GM23338 (cell line): ENCODE results near the gene REEP5. TPM values are rescaled to one million over a fixed set of nuclear protein-coding genes. Genes with fewer than 3 reads are reported as not detected.

Experiments used
- ATAC-seq: fragments of 200-7000 bp; cut with Tn5 transposase; 3 replicates; pipeline ENCODE4 v1.9.1; 2020
- DNase-seq: peaks from one replicate; pipeline ENCODE4 v3.0.0-alpha.2; 2015; ENCODE audit warnings: low spot score
- H2AFZ ChIP-seq: fragments of 200-600 bp; sonication (generic); 2 replicates; pipeline ENCODE4 v1.8.0; 2016; ENCODE audit warnings: antibody characterized with exemption, mild to moderate bottlenecking, moderate library complexity
- H3F3A ChIP-seq: fragments of 200-600 bp; sonication (generic); replicated peaks from 2 replicates; pipeline ENCODE4 v1.8.0; 2017; ENCODE audit warnings: antibody characterized with exemption, mixed run types, low read depth
- H3K27ac ChIP-seq: fragments of 200-600 bp; sonication (generic); 2 replicates; pipeline ENCODE4 v1.6.1; 2016; ENCODE audit warnings: low read depth
- H3K27me3 ChIP-seq: fragments of 200-600 bp; sonication (generic); 2 replicates; pipeline ENCODE4 v1.8.0; 2016; ENCODE audit warnings: mild to moderate bottlenecking, mixed run types, moderate library complexity; ENCODE audit not compliant: insufficient read depth
- H3K36me3 ChIP-seq: fragments of 200-600 bp; sonication (generic); 2 replicates; pipeline ENCODE4 v1.8.0; 2016; ENCODE audit warnings: mild to moderate bottlenecking; ENCODE audit not compliant: insufficient read depth
- H3K4me1 ChIP-seq: fragments of 200-600 bp; sonication (generic); 2 replicates; pipeline ENCODE4 v1.8.0; 2016; ENCODE audit warnings: mild to moderate bottlenecking, moderate library complexity; ENCODE audit not compliant: insufficient read depth
- H3K4me2 ChIP-seq: fragments of 200-600 bp; sonication (generic); 2 replicates; pipeline ENCODE4 v1.7.1; 2017; ENCODE audit warnings: mixed run types
- H3K4me3 ChIP-seq: fragments of 200-600 bp; sonication (generic); 2 replicates; pipeline ENCODE4 v1.6.1; 2016; ENCODE audit warnings: mixed run types
- H3K79me2 ChIP-seq: fragments of 200-600 bp; sonication (generic); replicated peaks from 2 replicates; pipeline ENCODE4 v1.8.0; 2017; ENCODE audit warnings: mild to moderate bottlenecking; ENCODE audit not compliant: insufficient read depth
- H3K9me2 ChIP-seq: fragments of 200-600 bp; sonication (generic); 2 replicates; pipeline ENCODE4 v1.8.0; 2017; ENCODE audit not compliant: insufficient read depth
- H4K20me1 ChIP-seq: fragments of 200-600 bp; sonication (generic); replicated peaks from 2 replicates; pipeline ENCODE4 v1.8.0; 2017; ENCODE audit warnings: mild to moderate bottlenecking; ENCODE audit not compliant: insufficient read depth
- H3K27ac Mint-ChIP-seq: 2 replicates; pipeline ENCODE4 v1.8.0; 2020; ENCODE audit warnings: inconsistent platforms, mild to moderate bottlenecking, moderate library complexity, mixed read lengths
- H3K27me3 Mint-ChIP-seq: 3 replicates; pipeline ENCODE4 v1.8.0; 2022; ENCODE audit warnings: low read depth, mild to moderate bottlenecking, moderate library complexity, mixed read lengths, inconsistent platforms; ENCODE audit not compliant: insufficient read depth, poor library complexity
- H3K36me3 Mint-ChIP-seq: 3 replicates; pipeline ENCODE4 v1.8.0; 2021; ENCODE audit warnings: low read depth, mild to moderate bottlenecking, inconsistent platforms, moderate library complexity, mixed read lengths
- H3K4me1 Mint-ChIP-seq: 3 replicates; pipeline ENCODE4 v1.8.0; 2020; ENCODE audit warnings: mild to moderate bottlenecking, inconsistent platforms, mixed read lengths
- H3K4me3 Mint-ChIP-seq: 3 replicates; pipeline ENCODE4 v1.8.0; 2021; ENCODE audit warnings: moderate library complexity, mild to moderate bottlenecking, inconsistent platforms, mixed read lengths
- H3K9me3 Mint-ChIP-seq: 3 replicates; pipeline ENCODE4 v1.8.0; 2020; ENCODE audit warnings: moderate library complexity, mild to moderate bottlenecking, inconsistent platforms, mixed read lengths
- CREB1 ChIP-seq: fragments of 250-450 bp; sonication (Bioruptor Pico); IDR thresholded peaks from 2 replicates; pipeline ENCODE4 v1.5.0; 2020; ENCODE audit warnings: low read depth, mild to moderate bottlenecking, moderate library complexity
- EZH2 ChIP-seq: fragments of 200-600 bp; sonication (generic); IDR thresholded peaks from one replicate; pipeline ENCODE4 v1.8.0; 2017; ENCODE audit warnings: antibody characterized with exemption, mild to moderate bottlenecking, low read depth; ENCODE audit not compliant: unreplicated experiment
- EZH2phosphoT487 ChIP-seq: fragments of 200-600 bp; sonication (generic); IDR thresholded peaks from one replicate; pipeline ENCODE4 v1.8.1; 2018; ENCODE audit warnings: antibody characterized with exemption; ENCODE audit not compliant: unreplicated experiment
- JUNB ChIP-seq: IDR thresholded peaks from one replicate; pipeline ENCODE4 v1.6.1; 2016; ENCODE audit warnings: antibody characterized with exemption; ENCODE audit not compliant: unreplicated experiment
- POLR2AphosphoS5 ChIP-seq: IDR thresholded peaks from 2 replicates; pipeline ENCODE4 v1.6.1; 2016; ENCODE audit warnings: antibody characterized with exemption, low read depth
- STAT1 ChIP-seq: IDR thresholded peaks from one replicate; pipeline ENCODE4 v1.6.1; 2016; ENCODE audit warnings: antibody characterized with exemption; ENCODE audit not compliant: unreplicated experiment
- ZNF331 ChIP-seq: fragments of 250-450 bp; sonication (Bioruptor Pico); IDR thresholded peaks from 2 replicates; pipeline ENCODE4 v1.5.0; 2020; ENCODE audit warnings: low read depth, mild to moderate bottlenecking, moderate library complexity
- polyA plus RNA-seq: library from polyadenylated mRNA; unstranded; fragments of >200 nt; fragmentation: Nextera tagmentation; extraction: Ambion mirVana; gene quantifications from 2 replicates; pipeline ENCODE4 v1.2.1, GENCODE V29; 2016
- total RNA-seq: library from RNA; depleted of rRNA; stranded (reverse); fragments of >200 nt; shearing (Covaris generic); gene quantifications from 2 replicates; pipeline ENCODE4 v1.2.3, GENCODE V29; 2014
- TF ChIP-seq, protein P1 (sequence below): IDR thresholded peaks from one replicate; pipeline ENCODE4 v1.6.1; 2018; ENCODE audit warnings: antibody characterized with exemption; ENCODE audit not compliant: unreplicated experiment
- TF ChIP-seq, protein P2 (sequence below): IDR thresholded peaks from 2 replicates; pipeline ENCODE4 v1.6.1; 2016; ENCODE audit warnings: antibody characterized with exemption
- TF ChIP-seq, protein P3 (sequence below): fragments of 250-450 bp; sonication (Bioruptor Pico); IDR thresholded peaks from 2 replicates; pipeline ENCODE4 v1.5.0; 2020; ENCODE audit warnings: mild to moderate bottlenecking, moderate library complexity

The REEP5 gene
- total and polyA plus RNA-seq, 2 experiments from 2014 or later = 32.5 to 111 TPM

DNA sequence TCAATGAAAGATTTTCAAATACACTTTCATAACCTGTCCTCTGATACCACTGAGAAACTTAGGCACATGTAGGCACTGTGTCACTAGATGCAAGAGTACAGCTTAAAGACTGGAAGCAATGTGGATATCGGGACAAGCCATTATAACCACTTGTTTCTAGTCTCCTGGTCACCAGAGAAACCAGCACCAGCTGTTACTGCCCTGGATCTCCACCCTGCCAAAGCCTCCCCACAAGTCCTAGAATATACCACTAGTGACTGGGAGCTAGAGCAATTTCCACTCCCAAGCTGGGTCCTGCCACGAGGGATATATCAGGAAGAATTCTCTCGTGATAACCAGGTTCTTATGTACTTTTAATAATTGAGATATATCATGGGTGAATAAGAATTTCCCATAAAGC is 19.5 kb downstream of the REEP5 start (continued):
- TF ChIP-seq, protein P1, sequence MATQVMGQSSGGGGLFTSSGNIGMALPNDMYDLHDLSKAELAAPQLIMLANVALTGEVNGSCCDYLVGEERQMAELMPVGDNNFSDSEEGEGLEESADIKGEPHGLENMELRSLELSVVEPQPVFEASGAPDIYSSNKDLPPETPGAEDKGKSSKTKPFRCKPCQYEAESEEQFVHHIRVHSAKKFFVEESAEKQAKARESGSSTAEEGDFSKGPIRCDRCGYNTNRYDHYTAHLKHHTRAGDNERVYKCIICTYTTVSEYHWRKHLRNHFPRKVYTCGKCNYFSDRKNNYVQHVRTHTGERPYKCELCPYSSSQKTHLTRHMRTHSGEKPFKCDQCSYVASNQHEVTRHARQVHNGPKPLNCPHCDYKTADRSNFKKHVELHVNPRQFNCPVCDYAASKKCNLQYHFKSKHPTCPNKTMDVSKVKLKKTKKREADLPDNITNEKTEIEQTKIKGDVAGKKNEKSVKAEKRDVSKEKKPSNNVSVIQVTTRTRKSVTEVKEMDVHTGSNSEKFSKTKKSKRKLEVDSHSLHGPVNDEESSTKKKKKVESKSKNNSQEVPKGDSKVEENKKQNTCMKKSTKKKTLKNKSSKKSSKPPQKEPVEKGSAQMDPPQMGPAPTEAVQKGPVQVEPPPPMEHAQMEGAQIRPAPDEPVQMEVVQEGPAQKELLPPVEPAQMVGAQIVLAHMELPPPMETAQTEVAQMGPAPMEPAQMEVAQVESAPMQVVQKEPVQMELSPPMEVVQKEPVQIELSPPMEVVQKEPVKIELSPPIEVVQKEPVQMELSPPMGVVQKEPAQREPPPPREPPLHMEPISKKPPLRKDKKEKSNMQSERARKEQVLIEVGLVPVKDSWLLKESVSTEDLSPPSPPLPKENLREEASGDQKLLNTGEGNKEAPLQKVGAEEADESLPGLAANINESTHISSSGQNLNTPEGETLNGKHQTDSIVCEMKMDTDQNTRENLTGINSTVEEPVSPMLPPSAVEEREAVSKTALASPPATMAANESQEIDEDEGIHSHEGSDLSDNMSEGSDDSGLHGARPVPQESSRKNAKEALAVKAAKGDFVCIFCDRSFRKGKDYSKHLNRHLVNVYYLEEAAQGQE = no peak

GRCh38 chr5:112895682-112896081 is 26.3 kb downstream of the REEP5 start:
- Histone ChIP-seq H3K79me2 (no peaks in the 10 kb centered on the region), H3K27ac (no peak overlapping the region; the same call in 1 of the 2 replicates), H3K4me3 (no peak overlapping the region), H3F3A (no peaks in the 10 kb centered on the region), H3K4me2 (no peak overlapping the region), H4K20me1 (0 out of 2 replicates have a peak, but pooled peaks cover 6% of the 10 kb centered on the region), H3K27me3 (no peaks in the 10 kb centered on the region), H3K4me1 (no peaks in the 10 kb centered on the region), H3K36me3 (0 out of 2 replicates have a peak, but pooled peaks cover 9% of the 10 kb centered on the region), H3K9me2 (no peaks in the 10 kb centered on the region), H2AFZ (no peak overlapping the region)
- H3K36me3 Mint-ChIP-seq = peaks cover 49% of the 10 kb centered on the region
- no peak overlapping the region for H3K27ac Mint-ChIP-seq
- H3K9me3 Mint-ChIP-seq = no peaks in the 10 kb centered on the region
- no peak for ATAC-seq
- no peaks in the 10 kb centered on the region for H3K27me3 Mint-ChIP-seq
- no peak overlapping the region for H3K4me3 Mint-ChIP-seq
- DNase-seq = no peak
- no peaks in the 10 kb centered on the region for H3K4me1 Mint-ChIP-seq
- TF ChIP-seq, protein P1 = no peak
- no peak for TF ChIP-seq POLR2AphosphoS5
- no peak for TF ChIP-seq ZNF331
- TF ChIP-seq, protein P2, sequence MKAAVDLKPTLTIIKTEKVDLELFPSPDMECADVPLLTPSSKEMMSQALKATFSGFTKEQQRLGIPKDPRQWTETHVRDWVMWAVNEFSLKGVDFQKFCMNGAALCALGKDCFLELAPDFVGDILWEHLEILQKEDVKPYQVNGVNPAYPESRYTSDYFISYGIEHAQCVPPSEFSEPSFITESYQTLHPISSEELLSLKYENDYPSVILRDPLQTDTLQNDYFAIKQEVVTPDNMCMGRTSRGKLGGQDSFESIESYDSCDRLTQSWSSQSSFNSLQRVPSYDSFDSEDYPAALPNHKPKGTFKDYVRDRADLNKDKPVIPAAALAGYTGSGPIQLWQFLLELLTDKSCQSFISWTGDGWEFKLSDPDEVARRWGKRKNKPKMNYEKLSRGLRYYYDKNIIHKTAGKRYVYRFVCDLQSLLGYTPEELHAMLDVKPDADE = no peak
- TF ChIP-seq EZH2phosphoT487 = no peak
- no peak for TF ChIP-seq CREB1 (CRISPR knock-in tag)
- no peak for TF ChIP-seq STAT1
- TF ChIP-seq, protein P3, sequence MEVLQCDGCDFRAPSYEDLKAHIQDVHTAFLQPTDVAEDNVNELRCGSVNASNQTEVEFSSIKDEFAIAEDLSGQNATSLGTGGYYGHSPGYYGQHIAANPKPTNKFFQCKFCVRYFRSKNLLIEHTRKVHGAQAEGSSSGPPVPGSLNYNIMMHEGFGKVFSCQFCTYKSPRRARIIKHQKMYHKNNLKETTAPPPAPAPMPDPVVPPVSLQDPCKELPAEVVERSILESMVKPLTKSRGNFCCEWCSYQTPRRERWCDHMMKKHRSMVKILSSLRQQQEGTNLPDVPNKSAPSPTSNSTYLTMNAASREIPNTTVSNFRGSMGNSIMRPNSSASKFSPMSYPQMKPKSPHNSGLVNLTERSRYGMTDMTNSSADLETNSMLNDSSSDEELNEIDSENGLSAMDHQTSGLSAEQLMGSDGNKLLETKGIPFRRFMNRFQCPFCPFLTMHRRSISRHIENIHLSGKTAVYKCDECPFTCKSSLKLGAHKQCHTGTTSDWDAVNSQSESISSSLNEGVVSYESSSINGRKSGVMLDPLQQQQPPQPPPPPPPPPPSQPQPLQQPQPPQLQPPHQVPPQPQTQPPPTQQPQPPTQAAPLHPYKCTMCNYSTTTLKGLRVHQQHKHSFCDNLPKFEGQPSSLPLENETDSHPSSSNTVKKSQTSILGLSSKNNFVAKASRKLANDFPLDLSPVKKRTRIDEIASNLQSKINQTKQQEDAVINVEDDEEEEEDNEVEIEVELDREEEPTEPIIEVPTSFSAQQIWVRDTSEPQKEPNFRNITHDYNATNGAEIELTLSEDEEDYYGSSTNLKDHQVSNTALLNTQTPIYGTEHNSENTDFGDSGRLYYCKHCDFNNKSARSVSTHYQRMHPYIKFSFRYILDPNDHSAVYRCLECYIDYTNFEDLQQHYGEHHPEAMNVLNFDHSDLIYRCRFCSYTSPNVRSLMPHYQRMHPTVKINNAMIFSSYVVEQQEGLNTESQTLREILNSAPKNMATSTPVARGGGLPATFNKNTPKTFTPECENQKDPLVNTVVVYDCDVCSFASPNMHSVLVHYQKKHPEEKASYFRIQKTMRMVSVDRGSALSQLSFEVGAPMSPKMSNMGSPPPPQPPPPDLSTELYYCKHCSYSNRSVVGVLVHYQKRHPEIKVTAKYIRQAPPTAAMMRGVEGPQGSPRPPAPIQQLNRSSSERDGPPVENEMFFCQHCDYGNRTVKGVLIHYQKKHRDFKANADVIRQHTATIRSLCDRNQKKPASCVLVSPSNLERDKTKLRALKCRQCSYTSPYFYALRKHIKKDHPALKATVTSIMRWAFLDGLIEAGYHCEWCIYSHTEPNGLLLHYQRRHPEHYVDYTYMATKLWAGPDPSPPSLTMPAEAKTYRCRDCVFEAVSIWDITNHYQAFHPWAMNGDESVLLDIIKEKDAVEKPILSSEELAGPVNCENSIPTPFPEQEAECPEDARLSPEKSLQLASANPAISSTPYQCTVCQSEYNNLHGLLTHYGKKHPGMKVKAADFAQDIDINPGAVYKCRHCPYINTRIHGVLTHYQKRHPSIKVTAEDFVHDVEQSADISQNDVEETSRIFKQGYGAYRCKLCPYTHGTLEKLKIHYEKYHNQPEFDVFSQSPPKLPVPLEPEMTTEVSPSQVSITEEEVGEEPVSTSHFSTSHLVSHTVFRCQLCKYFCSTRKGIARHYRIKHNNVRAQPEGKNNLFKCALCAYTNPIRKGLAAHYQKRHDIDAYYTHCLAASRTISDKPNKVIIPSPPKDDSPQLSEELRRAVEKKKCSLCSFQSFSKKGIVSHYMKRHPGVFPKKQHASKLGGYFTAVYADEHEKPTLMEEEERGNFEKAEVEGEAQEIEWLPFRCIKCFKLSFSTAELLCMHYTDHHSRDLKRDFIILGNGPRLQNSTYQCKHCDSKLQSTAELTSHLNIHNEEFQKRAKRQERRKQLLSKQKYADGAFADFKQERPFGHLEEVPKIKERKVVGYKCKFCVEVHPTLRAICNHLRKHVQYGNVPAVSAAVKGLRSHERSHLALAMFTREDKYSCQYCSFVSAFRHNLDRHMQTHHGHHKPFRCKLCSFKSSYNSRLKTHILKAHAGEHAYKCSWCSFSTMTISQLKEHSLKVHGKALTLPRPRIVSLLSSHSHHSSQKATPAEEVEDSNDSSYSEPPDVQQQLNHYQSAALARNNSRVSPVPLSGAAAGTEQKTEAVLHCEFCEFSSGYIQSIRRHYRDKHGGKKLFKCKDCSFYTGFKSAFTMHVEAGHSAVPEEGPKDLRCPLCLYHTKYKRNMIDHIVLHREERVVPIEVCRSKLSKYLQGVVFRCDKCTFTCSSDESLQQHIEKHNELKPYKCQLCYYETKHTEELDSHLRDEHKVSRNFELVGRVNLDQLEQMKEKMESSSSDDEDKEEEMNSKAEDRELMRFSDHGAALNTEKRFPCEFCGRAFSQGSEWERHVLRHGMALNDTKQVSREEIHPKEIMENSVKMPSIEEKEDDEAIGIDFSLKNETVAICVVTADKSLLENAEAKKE (CRISPR knock-in tag) = no peak
- no peak for TF ChIP-seq JUNB
- TF ChIP-seq EZH2 = no peak
